Tibial nerve (tissue), 4 donors: ENCODE measurements around the gene GPC5.

ENCODE experiments used
- CTCF ChIP-seq, 5 experiments: fragments of 200-600 bp in 3 of 5; fragments of 450-650 bp in 2 of 5; sonication (generic) in 3 of 5; IDR thresholded peaks; one replicate each; pipeline ENCODE4 v1.5.1; 2016 to 2019; ENCODE audit warnings: antibody characterized with exemption in 5 of 5, mild to moderate bottlenecking in 3 of 5, moderate library complexity in 2 of 5
- EP300 ChIP-seq, 2 donors: sonication (generic); formaldehyde crosslinking; IDR thresholded peaks; one replicate each; pipeline ENCODE4 v1.6.1; 2017; ENCODE audit warnings: antibody characterized with exemption in 2 of 2, mild to moderate bottlenecking in 1 of 2
- POLR2A ChIP-seq, 2 donors: fragments of 450-650 bp; IDR thresholded peaks; one replicate each; pipeline ENCODE4 v1.6.1; 2017; ENCODE audit warnings: antibody characterized with exemption in 2 of 2, mild to moderate bottlenecking in 2 of 2, moderate library complexity in 2 of 2

GRCh38 chr13:92769046-92769445, 1370.6 kb downstream of the GPC5 start:
- TF ChIP-seq POLR2A (IDR thresholded peaks at IDR 0.05), result no peak
- no peak for TF ChIP-seq CTCF (IDR thresholded peaks at IDR 0.05)
- no peak for TF ChIP-seq EP300 (IDR thresholded peaks at IDR 0.05)
